Stimulated activated CD8-positive, alpha-beta memory T cell treated with anti-CD3 and anti-CD28 coated beads, Interleukin-15, amount 100 ng/mL, for 48 hours (primary cell): ENCODE measurements around the gene CKLF.
"Not testable (repeated sequence)": the region's sequence is repeated elsewhere in the genome, so short reads cannot be mapped to it uniquely, and the experiment has no call there.

Experiments used
- DNase-seq, 2 donors: peaks; one replicate each; pipeline ENCODE4 v3.0.0-alpha.2; 2020; ENCODE audit warnings: low read depth in 2 of 2

CKLF gene

GRCh38 chr16:66552286-66553177 is at the start of gene CKLF:
Gene CKLF (plus strand): TSS chr16:66552576. CDS start chr16:66552716, 140 bp downstream.
- peak; percentile 86 to 90 for DNase-seq

- DNase-seq: no peak
Measured at GRCh38 chr16:66503030-66503429, 49.3 kb upstream of the CKLF start.

- DNase-seq: no peak
Measured at GRCh38 chr16:66503612-66504011, 48.8 kb upstream of the CKLF start.

- no peak for DNase-seq
Measured at GRCh38 chr16:66507731-66508239, 44.6 kb upstream of the CKLF start.

- DNase-seq: no peak
Measured at GRCh38 chr16:66508248-66508913, 44.0 kb upstream of the CKLF start.

GRCh38 chr16:66508914-66509496 is 43.4 kb upstream of the CKLF start:
- no peak for DNase-seq

GRCh38 chr16:66509576-66509975 is 42.8 kb upstream of the CKLF start:
- DNase-seq: no peak

GRCh38 chr16:66510298-66510697 is 42.1 kb upstream of the CKLF start:
- DNase-seq: no peak

GRCh38 chr16:66510711-66511601 is 41.4 kb upstream of the CKLF start:
- DNase-seq: no peak

- DNase-seq: no peak
Measured at GRCh38 chr16:66511602-66512271, 40.6 kb upstream of the CKLF start.

- DNase-seq: no peak
Measured at GRCh38 chr16:66512272-66513110, 39.9 kb upstream of the CKLF start.

GRCh38 chr16:66513111-66513723 is 39.2 kb upstream of the CKLF start:
- DNase-seq: no peak

- not testable (repeated sequence) for DNase-seq
Measured at GRCh38 chr16:66514391-66514790, 38.0 kb upstream of the CKLF start.

GRCh38 chr16:66514980-66515595 is 37.3 kb upstream of the CKLF start:
- not testable (repeated sequence) for DNase-seq

GRCh38 chr16:66515596-66516508 is 36.5 kb upstream of the CKLF start:
- DNase-seq: no peak

GRCh38 chr16:66516509-66516807 is 35.9 kb upstream of the CKLF start:
- no peak for DNase-seq

- peak; percentile 78 to 80 for DNase-seq
Measured at GRCh38 chr16:66516808-66517585, 35.4 kb upstream of the CKLF start.
